Right atrium auricular region (tissue), 2 donors: ENCODE data around the gene ECM1. TPM values are rescaled to one million over a fixed set of nuclear protein-coding genes. Genes with fewer than 3 reads are reported as not detected.

Experiments
- DNase-seq: peaks from one replicate; pipeline ENCODE4 v3.0.0-alpha.2; 2019; ENCODE audit warnings: low spot score
- H3K27ac ChIP-seq, 2 donors: fragments of 200-600 bp; sonication (generic); 1 replicate in 1 of 2; 2 replicates in 1 of 2; pipeline ENCODE4 v1.5.1; 2016 to 2019
- H3K27me3 ChIP-seq, 2 donors: fragments of 200-600 bp; sonication (generic); one replicate each; pipeline versions ENCODE4 v1.5.1 to v1.6.0; 2017 to 2019
- H3K36me3 ChIP-seq: fragments of 200-600 bp; sonication (generic); one replicate; pipeline ENCODE4 v1.5.1; 2016
- H3K4me1 ChIP-seq, 2 donors: fragments of 200-600 bp; sonication (generic); one replicate each; pipeline versions ENCODE4 v1.5.1 to v1.6.0; 2017 to 2019
- H3K4me3 ChIP-seq, 2 donors: fragments of 200-600 bp; sonication (generic); 1 replicate in 1 of 2; 2 replicates in 1 of 2; pipeline ENCODE4 v1.5.1; 2017 to 2019; ENCODE audit warnings: mild to moderate bottlenecking in 1 of 2, moderate library complexity in 1 of 2
- H3K9me3 ChIP-seq, 2 donors: fragments of 200-600 bp; sonication (generic); one replicate each; pipeline ENCODE4 v1.5.1; 2019
- CTCF ChIP-seq, 2 donors: fragments of 200-600 bp; sonication (generic); IDR thresholded peaks; one replicate each; pipeline ENCODE4 v1.5.1; 2019; ENCODE audit warnings: antibody characterized with exemption in 2 of 2
- total RNA-seq, 2 donors: library from RNA; depleted of rRNA; stranded (reverse); fragments of >200 nt; gene quantifications; one replicate each; pipeline ENCODE4 v1.1.0, GENCODE V29; 2016

ECM1 gene
- total RNA-seq, 2 donors from 2014 or later = 28.6 to 37.2 TPM

- Histone ChIP-seq H3K9me3 (no peaks in the 10 kb centered on the region), H3K27me3 (no peaks in the 10 kb centered on the region), H3K36me3 (no peaks in the 10 kb centered on the region), H3K4me1 (peaks cover 0 to 22% of the 10 kb centered on the region in 2 donors), H3K27ac (peak overlapping the region in 1 of 2 donors; percentile 64), H3K4me3 (no peak overlapping the region)
- TF ChIP-seq CTCF (IDR thresholded peaks at IDR 0.05) = no peak
- DNase-seq = no peak
Observed at GRCh38 chr1:150545486-150546032, 37.6 kb downstream of the ECM1 start.

GRCh38 chr1:150546294-150546937 lies 38.5 kb downstream of the ECM1 start:
- Histone ChIP-seq H3K9me3 (no peaks in the 10 kb centered on the region), H3K4me3 (no peak overlapping the region), H3K4me1 (peaks cover 0 to 30% of the 10 kb centered on the region in 2 donors), H3K27me3 (no peaks in the 10 kb centered on the region), H3K27ac (no peak overlapping the region), H3K36me3 (no peaks in the 10 kb centered on the region)
- no peak for DNase-seq
- no peak for TF ChIP-seq CTCF (IDR thresholded peaks at IDR 0.05)

GRCh38 chr1:150548324-150548631 lies 40.4 kb downstream of the ECM1 start:
- H3K36me3 ChIP-seq = no peaks in the 10 kb centered on the region
- DNase-seq = no peak
- no peaks in the 10 kb centered on the region for H3K27me3 ChIP-seq
- H3K4me3 ChIP-seq = peak overlapping the region; percentile 64 to 65
- no peak for TF ChIP-seq CTCF (IDR thresholded peaks at IDR 0.05)
- peaks cover 0 to 49% of the 10 kb centered on the region in 2 donors for H3K4me1 ChIP-seq
- no peaks in the 10 kb centered on the region for H3K9me3 ChIP-seq
- peak overlapping the region; percentile 85 to 92 for H3K27ac ChIP-seq

GRCh38 chr1:150548632-150549495 lies 41.0 kb downstream of the ECM1 start, which contains the start of gene ADAMTSL4:
ADAMTSL4 (plus strand) TSS chr1:150549408; CDS start chr1:150552289, 2,881 bp downstream.
- peak within 1 kb of the TSS; percentile 64 to 65 for H3K4me3 ChIP-seq
- H3K27ac ChIP-seq = peak within 1 kb of the TSS; percentile 85 to 92
- peak in 1 of 2 donors; percentile 39 for TF ChIP-seq CTCF (IDR thresholded peaks at IDR 0.05)
- H3K27me3 ChIP-seq = no peaks in the 10 kb centered on the region
- peaks cover 2% of the 10 kb centered on the region for H3K36me3 ChIP-seq
- no peak for DNase-seq
- H3K9me3 ChIP-seq = no peaks in the 10 kb centered on the region
- H3K4me1 ChIP-seq = peaks cover 0 to 53% of the 10 kb centered on the region in 2 donors

GRCh38 chr1:150549496-150550221 lies 41.8 kb downstream of the ECM1 start:
- Histone ChIP-seq H3K4me3 (peak overlapping the region; percentile 64 to 65), H3K4me1 (peaks cover 0 to 53% of the 10 kb centered on the region in 2 donors), H3K36me3 (peaks cover 10% of the 10 kb centered on the region), H3K9me3 (no peaks in the 10 kb centered on the region), H3K27me3 (no peaks in the 10 kb centered on the region), H3K27ac (peak overlapping the region; percentile 85 to 92)
- DNase-seq = no peak
- TF ChIP-seq CTCF (IDR thresholded peaks at IDR 0.05) = peak in 1 of 2 donors; percentile 10
